Endothelial cell (in vitro differentiated cells): ENCODE results near the gene IDH3A. TPM values are rescaled to one million over a fixed set of nuclear protein-coding genes. Genes with fewer than 3 reads are reported as not detected.

ENCODE experiments used
- DNase-seq: peaks from one replicate; pipeline ENCODE4 v3.0.0; 2021; ENCODE audit warnings: low spot score
- H3K27ac Mint-ChIP-seq: one replicate; pipeline ENCODE4 v1.8.0; 2021; ENCODE audit warnings: mixed read lengths, inconsistent platforms; ENCODE audit not compliant: unreplicated experiment
- H3K27me3 Mint-ChIP-seq: one replicate; pipeline ENCODE4 v1.8.0; 2021; ENCODE audit warnings: mild to moderate bottlenecking, moderate library complexity, mixed read lengths, inconsistent platforms; ENCODE audit not compliant: unreplicated experiment
- H3K36me3 Mint-ChIP-seq: one replicate; pipeline ENCODE4 v1.8.0; 2021; ENCODE audit warnings: mild to moderate bottlenecking, low read depth, mixed read lengths, inconsistent platforms; ENCODE audit not compliant: unreplicated experiment
- H3K4me1 Mint-ChIP-seq: one replicate; pipeline ENCODE4 v1.8.0; 2021; ENCODE audit warnings: mild to moderate bottlenecking, mixed read lengths, inconsistent platforms; ENCODE audit not compliant: unreplicated experiment
- H3K4me3 Mint-ChIP-seq: one replicate; pipeline ENCODE4 v1.8.0; 2021; ENCODE audit warnings: mild to moderate bottlenecking, mixed read lengths, inconsistent platforms; ENCODE audit not compliant: unreplicated experiment
- H3K9me3 Mint-ChIP-seq: one replicate; pipeline ENCODE4 v1.8.0; 2021; ENCODE audit warnings: mixed read lengths, inconsistent platforms; ENCODE audit not compliant: unreplicated experiment
- total RNA-seq: library from RNA; stranded (reverse); fragmentation: NEBNext Ultra II Directional; extraction: Animal tissue kit (Norgen Biotek cat#: 25700); gene quantifications from one replicate; pipeline ENCODE4 v1.2.1, GENCODE V29; 2021; ENCODE audit not compliant: unreplicated experiment
- TF ChIP-seq, protein P1 (sequence below): fragments of 200-600 bp; sonication (generic); IDR thresholded peaks from one replicate; pipeline ENCODE4 v1.5.0; 2021; ENCODE audit warnings: antibody characterized with exemption; ENCODE audit not compliant: unreplicated experiment

The IDH3A gene
- total RNA-seq, 1 donor from 2014 or later: 19.9 TPM

DNA sequence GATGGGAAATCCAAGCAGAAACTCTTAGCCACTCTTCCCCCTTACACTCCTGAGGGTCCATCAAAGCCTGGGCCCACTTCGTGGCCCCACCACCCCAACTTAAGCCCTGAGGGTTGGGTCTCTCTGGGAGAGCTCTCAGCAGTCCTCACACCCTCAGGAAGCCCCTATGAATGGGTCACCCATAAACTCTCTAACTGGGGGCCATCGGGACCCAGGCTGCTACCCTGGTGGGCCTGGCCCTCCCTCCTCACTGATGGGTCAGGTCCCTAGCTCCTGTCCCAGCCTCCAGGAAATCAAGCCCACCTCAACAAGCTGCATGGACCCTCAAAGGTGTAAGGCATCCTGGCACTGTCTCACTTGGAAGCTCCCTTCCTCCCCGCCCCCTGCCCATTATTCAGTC lies 37.4 kb upstream of the IDH3A start:
- Mint-ChIP-seq H3K27me3 (no peaks in the 10 kb centered on the region), H3K36me3 (no peaks in the 10 kb centered on the region), H3K4me1 (no peaks in the 10 kb centered on the region), H3K9me3 (no peaks in the 10 kb centered on the region), H3K27ac (no peak overlapping the region), H3K4me3 (no peak overlapping the region)
- no peak for DNase-seq
- TF ChIP-seq, protein P1, sequence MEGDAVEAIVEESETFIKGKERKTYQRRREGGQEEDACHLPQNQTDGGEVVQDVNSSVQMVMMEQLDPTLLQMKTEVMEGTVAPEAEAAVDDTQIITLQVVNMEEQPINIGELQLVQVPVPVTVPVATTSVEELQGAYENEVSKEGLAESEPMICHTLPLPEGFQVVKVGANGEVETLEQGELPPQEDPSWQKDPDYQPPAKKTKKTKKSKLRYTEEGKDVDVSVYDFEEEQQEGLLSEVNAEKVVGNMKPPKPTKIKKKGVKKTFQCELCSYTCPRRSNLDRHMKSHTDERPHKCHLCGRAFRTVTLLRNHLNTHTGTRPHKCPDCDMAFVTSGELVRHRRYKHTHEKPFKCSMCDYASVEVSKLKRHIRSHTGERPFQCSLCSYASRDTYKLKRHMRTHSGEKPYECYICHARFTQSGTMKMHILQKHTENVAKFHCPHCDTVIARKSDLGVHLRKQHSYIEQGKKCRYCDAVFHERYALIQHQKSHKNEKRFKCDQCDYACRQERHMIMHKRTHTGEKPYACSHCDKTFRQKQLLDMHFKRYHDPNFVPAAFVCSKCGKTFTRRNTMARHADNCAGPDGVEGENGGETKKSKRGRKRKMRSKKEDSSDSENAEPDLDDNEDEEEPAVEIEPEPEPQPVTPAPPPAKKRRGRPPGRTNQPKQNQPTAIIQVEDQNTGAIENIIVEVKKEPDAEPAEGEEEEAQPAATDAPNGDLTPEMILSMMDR: no peak

GRCh38 chr15:78112551-78112950 lies 36.6 kb upstream of the IDH3A start:
- TF ChIP-seq, protein P1: no peak
- no peak for DNase-seq
- no peak overlapping the region for H3K27ac Mint-ChIP-seq
- no peaks in the 10 kb centered on the region for H3K9me3 Mint-ChIP-seq
- no peaks in the 10 kb centered on the region for H3K27me3 Mint-ChIP-seq
- no peaks in the 10 kb centered on the region for H3K36me3 Mint-ChIP-seq
- no peaks in the 10 kb centered on the region for H3K4me1 Mint-ChIP-seq
- no peak overlapping the region for H3K4me3 Mint-ChIP-seq

- no peaks in the 10 kb centered on the region for H3K9me3 Mint-ChIP-seq
- H3K27me3 Mint-ChIP-seq: peaks cover 4% of the 10 kb centered on the region
- no peaks in the 10 kb centered on the region for H3K36me3 Mint-ChIP-seq
- H3K4me3 Mint-ChIP-seq: no peak overlapping the region
- no peaks in the 10 kb centered on the region for H3K4me1 Mint-ChIP-seq
- H3K27ac Mint-ChIP-seq: no peak overlapping the region
- DNase-seq: no peak
- TF ChIP-seq, protein P1: no peak
Measured at GRCh38 chr15:78120523-78120922, 28.6 kb upstream of the IDH3A start.

DNA sequence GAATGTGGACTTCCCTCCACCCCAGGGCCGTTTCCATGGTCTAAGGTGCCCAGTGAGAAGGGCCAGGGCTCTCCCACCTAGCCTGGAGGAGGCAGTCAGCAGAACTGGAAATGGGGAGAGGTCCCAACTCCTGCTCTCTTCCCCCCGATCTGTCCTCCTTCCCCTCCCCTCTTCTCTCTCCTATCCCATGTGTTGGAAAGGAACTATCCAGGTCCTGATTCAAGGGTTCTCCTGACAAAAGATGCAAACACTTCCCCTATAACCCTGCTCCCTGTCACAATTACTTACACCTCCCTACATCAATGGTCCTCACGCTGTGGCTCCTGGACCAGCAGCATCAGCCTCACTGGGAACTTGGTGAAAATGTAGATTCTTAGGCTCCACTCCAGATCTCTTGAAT lies 23.9 kb upstream of the IDH3A start:
- H3K36me3 Mint-ChIP-seq: no peaks in the 10 kb centered on the region
- TF ChIP-seq, protein P1: no peak
- H3K4me3 Mint-ChIP-seq: no peak overlapping the region
- H3K9me3 Mint-ChIP-seq: no peaks in the 10 kb centered on the region
- peaks cover 9% of the 10 kb centered on the region for H3K27me3 Mint-ChIP-seq
- DNase-seq: no peak
- peaks cover 3% of the 10 kb centered on the region for H3K4me1 Mint-ChIP-seq
- no peak overlapping the region for H3K27ac Mint-ChIP-seq

- TF ChIP-seq, protein P1: no peak
- H3K4me1 Mint-ChIP-seq: peaks cover 9% of the 10 kb centered on the region
- no peak overlapping the region for H3K27ac Mint-ChIP-seq
- H3K9me3 Mint-ChIP-seq: no peaks in the 10 kb centered on the region
- no peaks in the 10 kb centered on the region for H3K36me3 Mint-ChIP-seq
- H3K4me3 Mint-ChIP-seq: no peak overlapping the region
- no peak for DNase-seq
- peaks cover 11% of the 10 kb centered on the region for H3K27me3 Mint-ChIP-seq
Measured at GRCh38 chr15:78127882-78128281, 21.3 kb upstream of the IDH3A start.
